Astrocyte of the cerebellum (primary cell): ENCODE data around the gene SPOCK1.
"Not testable (repeated sequence)": the region's sequence is repeated elsewhere in the genome, so short reads cannot be mapped to it uniquely, and the experiment has no call there.

ENCODE experiments used
- DNase-seq: peaks from one replicate; pipeline ENCODE4 v3.0.0-alpha.2; 2011; ENCODE audit warnings: low read depth
- H3K4me3 ChIP-seq: 2 replicates; pipeline ENCODE4 v1.5.1; 2011; ENCODE audit warnings: mild to moderate bottlenecking, low read depth, low read length, moderate library complexity
- CTCF ChIP-seq: IDR thresholded peaks from 2 replicates; pipeline ENCODE4 v1.5.1; 2012; ENCODE audit warnings: low read length, low read depth, moderate library complexity, mild to moderate bottlenecking; ENCODE audit errors: missing control alignments
- in situ Hi-C: cut with HindIII; loops from 2 replicates; pipeline ENCODE4 v1.10.0; 2017; ENCODE audit warnings: low sequenced_read_pairs

SPOCK1 gene

GRCh38 chr5:136979131-136979530 is 520.0 kb downstream of the SPOCK1 start:
- in situ Hi-C loops, result no loop called here
- H3K4me3 ChIP-seq, result no peak overlapping the region
- no peak for DNase-seq
- no peak for TF ChIP-seq CTCF

GRCh38 chr5:136963504-136963903 is 535.6 kb downstream of the SPOCK1 start:
- H3K4me3 ChIP-seq, result no peak overlapping the region
- in situ Hi-C loops, result no loop called here
- TF ChIP-seq CTCF, result no peak
- no peak for DNase-seq

GRCh38 chr5:136957428-136957827 is 541.7 kb downstream of the SPOCK1 start:
- no peak for DNase-seq
- H3K4me3 ChIP-seq, result no peak overlapping the region
- in situ Hi-C loops, result no loop called here
- no peak for TF ChIP-seq CTCF

DNA sequence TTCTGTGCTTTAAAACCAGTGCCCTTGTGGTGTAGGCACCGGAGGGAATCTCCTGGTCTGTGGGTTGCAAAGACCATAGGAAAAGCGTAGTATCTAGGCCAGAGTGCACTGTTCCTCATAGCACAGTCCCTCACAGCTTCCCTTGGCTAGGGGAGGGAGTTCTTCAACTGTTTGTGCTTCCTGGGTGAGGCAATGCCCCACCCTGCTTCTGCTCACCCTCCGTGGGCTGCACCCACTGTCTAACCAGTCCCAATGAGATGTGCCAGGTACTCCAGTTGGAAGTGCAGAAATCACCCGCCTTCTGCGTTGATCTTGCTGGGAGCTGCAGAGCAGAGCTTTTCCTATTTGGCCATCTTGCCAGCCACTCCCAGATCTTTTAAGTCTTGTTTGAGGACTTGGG is 545.0 kb downstream of the SPOCK1 start:
- in situ Hi-C loops, DNase-seq, H3K4me3 ChIP-seq: not testable (repeated sequence)

DNA sequence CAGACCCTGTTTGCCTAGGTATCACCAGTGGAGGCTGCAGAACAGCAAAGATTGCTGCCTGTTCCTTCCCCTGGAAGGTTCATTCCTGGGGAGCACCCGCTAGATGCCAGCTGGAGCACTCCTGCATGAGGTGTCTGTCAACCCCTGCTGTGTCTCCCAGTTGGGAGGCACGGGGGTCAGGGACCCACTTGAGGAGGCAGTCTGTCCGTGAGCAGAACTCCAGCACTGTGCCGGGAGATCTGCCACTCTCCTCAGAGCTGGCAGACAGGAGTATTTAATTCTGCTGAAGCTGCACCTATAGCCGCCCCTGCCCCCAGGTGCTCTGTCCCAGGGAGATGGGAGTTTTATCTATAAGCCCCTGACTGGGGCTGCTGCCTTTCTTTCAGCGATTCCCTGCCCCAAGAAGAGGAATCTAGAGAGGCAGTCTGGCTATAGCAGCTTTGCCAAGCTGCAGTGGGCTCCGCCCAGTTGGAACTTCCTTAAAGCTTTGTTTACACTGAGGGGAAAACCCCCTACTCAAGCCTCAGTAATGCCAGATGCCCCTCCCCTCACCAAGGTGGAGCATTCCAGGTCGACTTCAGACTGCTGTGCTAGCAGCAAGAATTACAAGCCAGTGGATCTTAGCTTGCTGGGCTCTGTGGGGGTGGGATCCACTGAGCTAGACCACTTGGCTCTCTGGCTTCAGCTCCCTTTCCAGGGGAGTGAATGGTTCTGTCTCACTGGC is 545.6 kb downstream of the SPOCK1 start:
- H3K4me3 ChIP-seq, in situ Hi-C loops, DNase-seq: not testable (repeated sequence)

DNA sequence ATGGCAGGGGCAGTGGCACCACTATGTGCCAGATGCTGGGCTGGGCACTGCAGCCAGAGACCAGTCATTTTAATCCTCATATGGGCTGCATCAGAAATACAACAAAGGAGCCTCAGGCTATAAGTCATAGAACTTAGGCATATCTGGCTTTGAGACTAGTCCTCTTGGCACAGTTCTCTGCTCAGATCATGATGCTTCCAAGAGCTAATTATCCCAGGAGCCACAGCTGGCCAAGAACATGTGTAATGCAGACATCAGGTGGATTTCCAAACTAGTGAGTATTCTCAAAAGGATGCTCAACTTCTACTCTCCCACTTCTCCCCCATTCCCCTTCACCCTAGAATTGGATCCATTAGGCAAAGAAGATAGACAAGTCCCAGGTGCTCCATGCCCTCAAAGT is 571.6 kb downstream of the SPOCK1 start:
- in situ Hi-C loops, result no loop called here
- DNase-seq, result no peak
- no peak for TF ChIP-seq CTCF
- no peak overlapping the region for H3K4me3 ChIP-seq

DNA sequence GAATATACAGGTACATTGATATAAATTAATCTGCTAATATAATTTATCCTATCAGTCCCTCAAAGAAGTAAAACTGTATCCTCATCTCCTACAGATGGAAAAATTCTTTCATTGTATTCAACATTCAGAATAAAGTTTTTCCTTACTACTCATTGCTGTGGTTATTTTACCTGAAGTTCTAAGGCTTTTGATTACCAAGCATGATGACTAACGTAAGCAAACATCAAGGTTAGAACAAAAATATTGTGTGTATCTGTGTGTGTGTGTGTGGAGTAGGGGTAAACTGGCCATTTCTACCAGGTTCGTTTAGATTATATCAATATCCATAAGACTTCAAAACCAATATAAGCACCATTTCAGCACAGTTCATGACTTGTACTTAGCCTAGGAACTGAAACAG is 573.1 kb downstream of the SPOCK1 start:
- no peak for TF ChIP-seq CTCF
- H3K4me3 ChIP-seq, result no peak overlapping the region
- in situ Hi-C loops, result no loop called here
- no peak for DNase-seq
